Caki2 (cell line): ENCODE results near the gene ADCY5. TPM values are rescaled to one million over a fixed set of nuclear protein-coding genes. Genes with fewer than 3 reads are reported as not detected.

ENCODE experiments used
- DNase-seq: peaks from one replicate; pipeline ENCODE4 v3.0.0-alpha.2; 2015; ENCODE audit warnings: low read depth
- in situ Hi-C: cut with HindIII; loops from 2 replicates; pipeline ENCODE4 v1.10.0; 2016; ENCODE audit warnings: low sequenced_read_pairs, low pct_unique_long_range_greater_than_20kb, mixed read lengths
- total RNA-seq: library from RNA; depleted of rRNA; stranded (reverse); fragments of >200 nt; shearing (Covaris generic); gene quantifications from 2 replicates; pipeline ENCODE4 v1.2.3, GENCODE V29; 2014; ENCODE audit warnings: low replicate concordance

ADCY5 gene
- total RNA-seq, 1 experiment from 2014 or later = 5.9 TPM

- in situ Hi-C loops = no loop called here
- no peak for DNase-seq
Measured at GRCh38 chr3:123343296-123344174, 105.4 kb downstream of the ADCY5 start.

DNA sequence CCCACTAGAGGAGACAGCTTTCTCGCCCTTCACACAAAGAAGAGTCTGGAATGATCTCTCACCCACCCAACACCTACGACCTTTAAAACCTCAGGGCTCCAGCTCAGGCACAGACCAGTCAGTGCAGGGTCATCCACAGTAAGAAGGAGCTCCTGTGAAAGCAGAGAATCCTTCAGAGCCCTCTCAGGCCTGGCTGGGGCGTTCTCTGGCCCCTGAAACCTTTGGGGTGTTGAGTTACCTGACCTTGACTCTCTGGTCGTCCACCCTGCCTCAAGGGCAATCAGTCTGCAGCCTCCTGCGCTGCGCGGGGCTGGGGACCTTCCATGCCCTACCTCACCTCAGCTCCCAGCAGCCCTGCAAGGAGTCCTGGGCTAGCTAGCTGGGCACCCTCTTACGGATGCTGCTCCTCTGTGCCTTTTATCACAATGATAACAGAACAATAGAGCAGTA is 106.2 kb downstream of the ADCY5 start:
- no peak for DNase-seq
- in situ Hi-C loops = no loop called here

- DNase-seq = no peak
- in situ Hi-C loops = no loop called here
Measured at GRCh38 chr3:123341871-123342630, 106.8 kb downstream of the ADCY5 start.

- DNase-seq = no peak
- in situ Hi-C loops = no loop called here
Measured at GRCh38 chr3:123340336-123340735, 108.6 kb downstream of the ADCY5 start.

GRCh38 chr3:123339302-123339701 is 109.6 kb downstream of the ADCY5 start:
- DNase-seq = no peak
- in situ Hi-C loops = no loop called here

DNA sequence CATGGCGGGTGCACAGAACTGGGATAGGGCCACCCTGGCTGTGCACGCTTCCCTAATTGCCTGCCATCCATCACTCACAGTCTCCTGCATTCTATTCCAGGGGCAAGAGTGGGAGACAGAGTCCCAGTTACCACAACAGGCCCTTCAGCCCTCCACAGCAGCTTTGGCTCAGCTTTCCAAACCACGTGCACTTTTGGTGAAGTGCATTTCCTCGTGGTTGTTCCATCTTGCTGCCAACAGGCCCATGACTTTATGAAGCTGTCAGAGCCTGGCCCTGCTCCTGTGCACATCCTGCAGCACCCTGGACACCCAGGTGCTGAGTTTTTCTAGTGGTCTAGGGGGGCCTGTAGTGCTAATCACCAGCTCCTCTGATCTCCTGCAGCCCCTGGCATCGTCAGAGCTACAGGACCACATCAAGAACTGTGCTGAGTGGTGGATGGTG is 110.2 kb downstream of the ADCY5 start:
- in situ Hi-C loops = no loop called here
- DNase-seq = no peak

GRCh38 chr3:123337948-123338619 is 110.8 kb downstream of the ADCY5 start:
- no peak for DNase-seq
- in situ Hi-C loops = no loop called here

- no peak for DNase-seq
- in situ Hi-C loops = no loop called here
Measured at GRCh38 chr3:123337226-123337625, 111.7 kb downstream of the ADCY5 start.

DNA sequence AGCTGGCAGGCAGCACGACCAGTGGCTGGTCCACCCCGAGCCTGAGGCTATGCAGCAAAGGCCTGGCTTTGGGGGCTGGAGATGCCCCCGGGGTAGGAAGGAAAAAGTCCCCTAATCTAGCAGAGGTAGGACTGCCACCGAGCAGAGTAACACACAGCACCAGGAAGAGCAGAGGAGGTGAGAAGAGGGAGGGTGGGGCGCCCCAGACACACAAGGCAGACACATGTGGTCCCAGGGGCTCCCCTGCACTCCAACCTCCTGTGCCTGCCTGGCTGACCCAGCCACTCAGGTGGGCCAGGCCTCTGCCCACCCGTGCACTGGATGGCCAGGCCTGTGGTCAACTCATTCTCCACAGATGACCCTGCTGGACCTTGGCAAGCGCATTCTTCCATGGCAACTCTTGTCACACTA is 112.4 kb downstream of the ADCY5 start:
- in situ Hi-C loops = no loop called here
- no peak for DNase-seq

GRCh38 chr3:123336001-123336400 is 112.9 kb downstream of the ADCY5 start:
- in situ Hi-C loops = no loop called here
- no peak for DNase-seq

GRCh38 chr3:123335007-123335670 is 113.8 kb downstream of the ADCY5 start:
- in situ Hi-C loops = no loop called here

GRCh38 chr3:123334056-123334455 is 114.8 kb downstream of the ADCY5 start:
- in situ Hi-C loops = no loop called here
- no peak for DNase-seq

More at GRCh38 chr3:123335007-123335670, 113.8 kb downstream of the ADCY5 start:
- no peak for DNase-seq

DNA sequence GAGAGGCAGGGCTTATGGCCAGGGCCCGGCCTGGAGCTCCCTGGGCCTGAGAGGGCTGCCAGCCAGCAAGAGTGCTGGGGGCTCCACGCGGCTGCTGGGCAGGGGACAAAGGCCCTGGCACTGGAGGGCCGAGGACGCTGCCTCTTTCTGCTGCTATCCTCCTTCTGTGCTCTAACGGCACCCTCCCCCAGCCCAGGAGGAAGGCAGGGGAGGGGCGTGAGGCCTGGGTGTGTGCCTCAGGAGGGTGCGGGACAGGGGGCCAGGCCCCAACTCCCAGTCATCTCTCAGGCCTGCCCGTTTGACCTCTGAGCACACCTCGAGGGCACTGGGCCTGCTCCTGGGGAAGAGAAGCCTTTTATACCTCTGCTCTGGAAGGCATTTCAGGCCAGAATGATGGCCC is 115.5 kb downstream of the ADCY5 start:
- in situ Hi-C loops = no loop called here

DNA sequence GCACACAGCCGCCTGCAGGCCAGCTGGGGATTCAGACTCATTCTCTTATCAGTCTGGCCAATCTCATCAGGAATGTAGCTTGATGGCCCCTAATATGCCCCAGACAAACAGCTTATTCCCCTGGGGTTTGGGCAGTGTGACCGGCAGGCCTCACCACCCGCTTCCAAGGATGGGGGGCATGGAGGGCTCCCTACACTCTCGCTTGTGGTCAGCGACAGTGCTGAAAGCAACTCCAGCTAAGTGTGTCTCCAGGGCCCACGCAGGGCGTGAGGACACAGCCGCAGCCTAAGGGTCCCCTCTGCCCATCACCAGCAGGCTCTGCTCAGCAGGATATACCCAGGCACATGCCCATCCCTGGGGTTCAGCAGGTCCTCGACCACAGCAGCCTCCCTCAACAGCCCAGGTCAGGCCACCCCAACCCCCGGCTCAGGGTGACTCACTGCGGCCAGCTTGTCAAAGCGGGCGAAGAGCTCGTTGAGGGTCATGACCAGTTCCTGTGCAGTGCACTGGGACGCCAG is 116.7 kb downstream of the ADCY5 start:
- in situ Hi-C loops = no loop called here
- no peak for DNase-seq

More for the DNA sequence above, 115.5 kb downstream of the ADCY5 start:
- no peak for DNase-seq

DNA sequence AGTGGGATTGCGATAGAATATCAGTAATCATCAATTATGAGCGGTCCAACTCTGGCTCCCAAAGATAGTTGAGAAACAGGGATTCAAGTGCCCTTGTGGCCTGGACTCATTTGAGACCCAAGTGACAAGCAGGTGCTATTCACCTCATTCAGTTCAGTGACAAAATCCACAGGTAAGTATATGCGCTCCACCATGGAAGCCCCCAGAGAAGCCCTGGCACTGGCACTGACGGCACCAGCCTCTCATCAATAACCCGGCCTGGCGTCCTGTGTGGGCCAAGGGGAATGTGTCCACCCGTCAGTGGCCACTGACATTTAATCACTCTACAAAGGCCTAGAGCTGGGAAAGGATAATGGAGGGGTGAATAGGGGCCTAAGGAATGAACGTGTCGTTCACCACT is 117.2 kb downstream of the ADCY5 start:
- no peak for DNase-seq
- in situ Hi-C loops = no loop called here

- no peak for DNase-seq
- in situ Hi-C loops = no loop called here
Measured at GRCh38 chr3:123331006-123331405, 117.9 kb downstream of the ADCY5 start.

- DNase-seq = no peak
- in situ Hi-C loops = no loop called here
Measured at GRCh38 chr3:123330441-123330991, 118.4 kb downstream of the ADCY5 start.
